GM19193 (cell line): ENCODE data around the gene GNAT1.

Source experiments
- POLR2A ChIP-seq: IDR thresholded peaks from 4 replicates; pipeline ENCODE4 v1.6.1; 2011; ENCODE audit not compliant: insufficient read depth, insufficient read length; ENCODE audit errors: extremely low read depth

GNAT1 gene

GRCh38 chr3:50190936-50191660 lies at the start of gene GNAT1:
Gene GNAT1, plus strand, starts transcription at chr3:50191610. Its CDS starts 116 bp downstream, at chr3:50191726.
- TF ChIP-seq POLR2A: no peak

- no peak for TF ChIP-seq POLR2A
These were observed 45.0 kb upstream of the GNAT1 start for GRCh38 chr3:50146316-50146901.

GRCh38 chr3:50147016-50147415 lies 44.4 kb upstream of the GNAT1 start:
- TF ChIP-seq POLR2A: no peak

GRCh38 chr3:50147447-50147846 lies 44.0 kb upstream of the GNAT1 start:
- TF ChIP-seq POLR2A: no peak

GRCh38 chr3:50147861-50148260 lies 43.5 kb upstream of the GNAT1 start:
- no peak for TF ChIP-seq POLR2A

GRCh38 chr3:50150404-50150750 lies 41.0 kb upstream of the GNAT1 start:
- TF ChIP-seq POLR2A: no peak

GRCh38 chr3:50150863-50151686 lies 40.3 kb upstream of the GNAT1 start:
- no peak for TF ChIP-seq POLR2A

GRCh38 chr3:50151728-50152127 lies 39.7 kb upstream of the GNAT1 start:
- no peak for TF ChIP-seq POLR2A

- TF ChIP-seq POLR2A: no peak
These were observed 37.5 kb upstream of the GNAT1 start for GRCh38 chr3:50153782-50154475.

- no peak for TF ChIP-seq POLR2A
These were observed 37.0 kb upstream of the GNAT1 start for GRCh38 chr3:50154476-50154839.

GRCh38 chr3:50154840-50155490 lies 36.4 kb upstream of the GNAT1 start, which contains the start of gene SEMA3F:
Gene SEMA3F, plus strand, starts transcription at chr3:50155324. Its CDS starts 4,299 bp downstream, at chr3:50159623.
- no peak for TF ChIP-seq POLR2A

GRCh38 chr3:50155491-50155878 lies 35.9 kb upstream of the GNAT1 start:
- no peak for TF ChIP-seq POLR2A

- TF ChIP-seq POLR2A: no peak
These were observed 35.5 kb upstream of the GNAT1 start for GRCh38 chr3:50155891-50156290.
